Activated CD4-positive, alpha-beta T cell treated with anti-CD3 and anti-CD28 coated beads, Interleukin-2, amount 10 ng/mL, durations not matched to agents 24 days and 14 days (primary cell): ENCODE measurements around the gene CCDC57. TPM values are rescaled to one million over a fixed set of nuclear protein-coding genes. Genes with fewer than 3 reads are reported as not detected.
A peak's percentile ranks its signal among the peaks of the same experiment; 100 is the strongest.
"Not testable (repeated sequence)": the region's sequence is repeated elsewhere in the genome, so short reads cannot be mapped to it uniquely, and the experiment has no call there.

Source experiments
- DNase-seq: peaks from one replicate; pipeline ENCODE4 v3.0.0; 2022
- H3K27ac Mint-ChIP-seq: one replicate; pipeline ENCODE4 v1.8.0; 2022; ENCODE audit warnings: mild to moderate bottlenecking, mixed read lengths
- H3K27me3 Mint-ChIP-seq: one replicate; pipeline ENCODE4 v1.8.0; 2022; ENCODE audit warnings: mixed read lengths
- H3K36me3 Mint-ChIP-seq: one replicate; pipeline ENCODE4 v1.8.0; 2022; ENCODE audit warnings: low read depth, mild to moderate bottlenecking, mixed read lengths
- H3K4me1 Mint-ChIP-seq: one replicate; pipeline ENCODE4 v1.8.0; 2021; ENCODE audit warnings: mixed read lengths
- H3K4me3 Mint-ChIP-seq: one replicate; pipeline ENCODE4 v1.8.0; 2022; ENCODE audit warnings: mild to moderate bottlenecking, moderate library complexity, mixed read lengths
- H3K9me3 Mint-ChIP-seq: one replicate; pipeline ENCODE4 v1.8.0; 2021; ENCODE audit warnings: mixed read lengths
- intact Hi-C: fragments of 100-400 bp; cut with micrococcal nuclease; formaldehyde crosslinking; loops from one replicate; pipeline ENCODE4 v1.15.1; 2023
- total RNA-seq: library from RNA; stranded (reverse); gene quantifications from 2 replicates; pipeline ENCODE4 v1.2.3, GENCODE V29; 2022

The CCDC57 gene, protein sequence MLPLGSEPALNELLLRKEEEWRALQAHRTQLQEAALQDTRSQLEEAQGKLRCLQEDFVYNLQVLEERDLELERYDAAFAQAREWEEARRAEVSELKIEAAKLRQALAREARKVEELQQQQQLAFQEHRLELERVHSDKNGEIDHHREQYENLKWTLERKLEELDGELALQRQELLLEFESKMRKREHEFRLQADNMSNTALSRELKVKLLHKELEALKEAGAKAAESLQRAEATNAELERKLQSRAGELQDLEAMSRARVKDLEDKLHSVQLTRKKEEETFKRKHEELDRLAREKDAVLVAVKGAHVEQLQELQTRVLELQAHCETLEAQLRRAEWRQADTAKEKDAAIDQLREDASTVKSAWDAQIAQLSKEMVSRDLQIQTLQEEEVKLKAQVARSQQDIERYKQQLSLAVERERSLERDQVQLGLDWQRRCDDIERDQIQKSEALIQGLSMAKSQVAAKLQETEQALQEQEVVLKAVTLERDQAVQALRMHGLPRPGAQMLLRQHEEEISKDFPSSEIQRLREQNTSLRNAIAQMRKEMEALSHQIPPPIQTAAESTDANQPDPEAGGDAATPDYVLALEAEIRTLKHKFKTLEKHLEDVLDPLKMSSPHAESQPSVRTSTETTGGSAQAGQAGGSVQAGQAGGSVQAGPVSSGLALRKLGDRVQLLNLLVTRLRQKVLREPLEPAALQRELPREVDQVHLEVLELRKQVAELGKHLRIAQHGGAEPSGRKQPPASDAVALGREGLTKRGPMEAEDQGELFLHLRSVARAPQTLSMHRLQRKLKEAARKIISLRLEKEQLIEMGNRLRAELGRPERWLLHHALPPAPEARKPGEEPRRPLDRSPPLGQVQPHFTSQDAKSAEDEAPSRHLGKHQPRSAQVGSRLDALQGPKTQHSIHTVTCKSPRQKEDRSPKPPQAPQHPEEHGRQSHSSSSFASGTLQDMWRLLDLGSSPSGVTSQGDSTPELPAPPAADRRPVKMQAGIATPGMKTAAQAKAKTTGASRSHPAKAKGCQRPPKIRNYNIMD
- total RNA-seq: 56.0 and 58.4 TPM in 2 replicates

DNA sequence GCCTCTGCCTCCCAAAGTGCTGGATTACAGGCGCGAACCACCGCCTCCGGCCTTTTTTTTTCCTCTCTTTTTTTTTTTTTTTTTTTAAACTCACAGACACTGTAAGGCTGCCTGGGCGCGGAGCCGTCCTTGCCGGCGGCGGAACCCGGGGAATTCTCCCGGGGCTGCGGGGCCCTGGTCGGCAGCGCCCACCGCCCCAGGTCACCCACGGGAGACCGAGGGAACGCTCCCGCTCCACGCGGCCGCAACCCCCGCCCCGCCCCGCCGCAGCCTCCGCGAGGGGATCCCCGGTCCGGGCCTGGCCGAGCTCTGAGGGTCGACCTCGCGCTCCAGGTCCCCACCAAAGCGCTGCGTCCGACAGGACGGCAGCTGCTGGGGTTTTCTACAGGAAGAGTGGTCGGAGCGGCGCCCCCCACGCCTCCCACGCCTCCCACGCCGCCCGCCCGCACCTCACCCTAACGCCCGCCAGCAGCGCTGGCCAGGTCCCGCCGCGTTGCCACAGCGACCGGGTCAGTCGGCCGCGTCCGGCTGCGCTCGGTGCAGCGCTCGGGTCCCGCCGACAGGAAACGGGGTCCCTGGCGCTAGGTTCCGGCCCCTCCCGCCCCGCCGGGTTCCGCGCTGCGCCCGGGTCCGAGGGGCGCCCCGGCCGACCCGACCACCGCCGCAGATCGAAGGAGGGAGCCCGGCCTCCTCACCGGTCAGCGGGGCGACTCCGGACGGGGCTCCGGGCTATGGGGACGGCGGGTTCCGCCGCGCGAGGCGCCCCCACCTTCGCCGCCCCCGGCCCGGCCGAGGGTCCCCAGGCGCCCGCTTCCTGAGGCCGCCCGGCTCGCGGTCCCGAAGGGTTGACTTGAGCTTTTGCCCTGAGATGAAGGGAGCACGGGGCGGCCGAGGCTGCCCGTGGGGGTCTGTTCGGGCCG is at the start of gene CCDC57:
Gene CCDC57, minus strand, starts transcription at position 512 of the 920 bp plus-strand sequence. CDS start 10,898 bp downstream, outside the sequence.
- Mint-ChIP-seq H3K4me1 (peaks cover 37% of the 10 kb centered on the region), H3K36me3 (no peaks in the 10 kb centered on the region), H3K9me3 (no peaks in the 10 kb centered on the region), H3K27me3 (no peaks in the 10 kb centered on the region), H3K4me3 (peak within 1 kb of the TSS; percentile 82), H3K27ac (peak within 1 kb of the TSS; percentile 91)
- peak; percentile 93 for DNase-seq
- intact Hi-C loops: loop anchor here (2.0 kb wide), 1 partner anchor 16 kb away; the partner anchor contains the start of gene SLC16A3

DNA sequence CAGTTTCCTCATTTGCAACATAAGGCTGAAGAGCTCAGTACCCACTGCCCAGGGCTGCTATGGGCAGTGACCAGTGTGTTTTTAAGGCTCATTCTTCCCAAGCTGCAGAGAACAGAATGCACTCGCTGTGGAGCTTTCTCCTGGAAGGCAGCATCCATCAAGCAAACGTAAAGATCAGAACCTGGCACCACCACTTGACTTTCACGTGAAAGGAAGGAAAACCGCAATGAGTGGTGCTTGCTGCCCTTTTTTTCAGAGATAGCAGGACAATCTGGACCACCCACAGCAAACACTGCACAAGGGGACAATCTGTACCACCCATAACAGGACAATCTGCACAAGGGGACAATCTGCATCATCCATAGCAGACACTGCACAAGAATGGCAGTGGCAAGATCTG is 49.7 kb upstream of the CCDC57 start:
- DNase-seq: no peak
- no peaks in the 10 kb centered on the region for H3K9me3 Mint-ChIP-seq
- H3K4me3 Mint-ChIP-seq: no peak overlapping the region
- H3K27me3 Mint-ChIP-seq: no peaks in the 10 kb centered on the region
- intact Hi-C loops: no loop called here
- H3K4me1 Mint-ChIP-seq: peaks cover 21% of the 10 kb centered on the region
- H3K36me3 Mint-ChIP-seq: peaks cover 85% of the 10 kb centered on the region
- H3K27ac Mint-ChIP-seq: no peak overlapping the region

DNA sequence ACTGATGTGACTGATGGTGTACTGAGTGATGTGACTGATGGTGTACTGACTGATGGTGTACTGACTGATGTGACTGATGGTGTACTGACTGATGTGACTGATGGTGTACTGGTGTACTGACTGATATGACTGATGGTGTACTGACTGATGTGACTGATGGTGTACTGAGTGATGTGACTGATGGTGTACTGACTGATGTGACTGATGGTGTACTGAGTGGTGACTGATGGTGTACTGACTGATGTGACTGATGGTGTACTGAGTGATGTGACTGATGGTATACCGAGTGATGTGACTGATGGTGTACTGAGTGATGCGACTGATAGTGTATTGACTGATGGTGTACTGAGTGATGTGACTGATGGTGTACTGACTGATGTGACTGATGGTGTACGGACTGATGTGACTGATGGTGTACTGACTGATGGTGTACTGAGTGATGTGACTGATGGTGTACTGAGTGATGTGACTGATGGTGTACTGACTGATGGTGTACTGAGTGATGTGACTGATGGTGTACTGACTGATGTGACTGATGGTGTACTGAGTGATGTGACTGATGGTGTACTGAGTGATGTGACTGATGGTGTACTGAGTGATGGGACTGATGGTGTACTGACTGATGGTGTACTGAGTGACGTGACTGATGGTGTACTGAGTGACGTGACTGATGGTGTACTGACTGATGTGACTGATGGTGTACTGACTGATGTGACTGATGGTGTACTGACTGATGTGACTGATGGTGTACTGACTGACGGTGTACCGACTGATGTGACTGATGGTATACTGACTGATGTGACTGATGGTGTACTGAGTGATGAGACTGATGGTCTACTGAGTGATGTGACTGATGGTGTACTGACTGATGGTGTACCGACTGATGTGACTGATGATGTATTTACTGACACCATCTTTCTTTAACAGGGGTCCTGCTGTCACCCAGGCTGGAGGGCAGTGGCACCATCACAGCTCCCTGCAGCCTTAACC is 47.6 kb upstream of the CCDC57 start:
- H3K27ac Mint-ChIP-seq, H3K4me1 Mint-ChIP-seq, H3K27me3 Mint-ChIP-seq, DNase-seq, H3K9me3 Mint-ChIP-seq, intact Hi-C loops, H3K4me3 Mint-ChIP-seq: not testable (repeated sequence)
- H3K36me3 Mint-ChIP-seq: peaks cover 88% of the 10 kb centered on the region

DNA sequence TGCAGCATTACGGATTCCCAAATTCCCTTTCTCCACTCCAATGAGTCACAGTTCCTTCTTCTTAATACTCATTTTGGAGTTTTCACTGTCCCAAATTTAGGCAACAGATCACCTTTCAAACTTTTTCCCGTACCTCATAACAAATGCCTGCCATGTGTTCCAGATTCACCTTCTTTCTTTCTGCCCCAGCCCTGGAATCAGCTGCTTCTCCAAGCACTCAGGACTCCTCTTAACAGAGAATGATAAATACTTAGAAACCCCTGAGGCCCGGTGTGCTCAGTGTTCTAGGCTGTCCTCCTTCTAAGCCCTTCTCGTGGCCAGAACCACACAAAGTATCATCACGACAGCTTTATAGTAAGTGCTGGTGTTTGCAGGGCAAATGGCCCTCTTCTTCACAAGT is 45.9 kb upstream of the CCDC57 start:
- Mint-ChIP-seq H3K4me3 (no peak overlapping the region), H3K4me1 (peaks cover 7% of the 10 kb centered on the region), H3K27ac (peak overlapping the region; percentile 2), H3K36me3 (peaks cover 78% of the 10 kb centered on the region), H3K9me3 (no peaks in the 10 kb centered on the region), H3K27me3 (no peaks in the 10 kb centered on the region)
- intact Hi-C loops: no loop called here
- no peak for DNase-seq

DNA sequence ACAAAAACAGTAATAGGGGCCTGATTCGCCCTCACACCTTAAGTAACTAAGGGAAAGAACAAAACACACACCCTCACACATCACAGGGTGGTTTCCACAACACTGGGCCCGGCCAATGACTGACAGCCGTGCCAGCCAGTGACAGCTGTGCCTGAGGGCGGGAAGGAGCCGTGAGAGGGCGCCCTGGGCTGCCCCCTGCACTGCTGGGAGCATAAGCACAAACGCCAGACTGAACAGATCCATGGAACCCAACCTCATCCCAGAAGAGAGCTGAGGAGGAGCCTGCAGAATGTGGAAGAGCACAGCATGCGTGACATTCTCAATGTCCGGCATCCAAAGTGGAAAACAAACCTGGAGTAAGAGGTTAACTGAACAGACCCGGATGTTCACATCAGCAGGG is 44.8 kb upstream of the CCDC57 start:
- no peaks in the 10 kb centered on the region for H3K9me3 Mint-ChIP-seq
- H3K4me1 Mint-ChIP-seq: peaks cover 6% of the 10 kb centered on the region
- H3K4me3 Mint-ChIP-seq: no peak overlapping the region
- peak overlapping the region; percentile 81 for H3K27ac Mint-ChIP-seq
- peaks cover 80% of the 10 kb centered on the region for H3K36me3 Mint-ChIP-seq
- intact Hi-C loops: no loop called here
- H3K27me3 Mint-ChIP-seq: no peaks in the 10 kb centered on the region
- peak; percentile 76 for DNase-seq

DNA sequence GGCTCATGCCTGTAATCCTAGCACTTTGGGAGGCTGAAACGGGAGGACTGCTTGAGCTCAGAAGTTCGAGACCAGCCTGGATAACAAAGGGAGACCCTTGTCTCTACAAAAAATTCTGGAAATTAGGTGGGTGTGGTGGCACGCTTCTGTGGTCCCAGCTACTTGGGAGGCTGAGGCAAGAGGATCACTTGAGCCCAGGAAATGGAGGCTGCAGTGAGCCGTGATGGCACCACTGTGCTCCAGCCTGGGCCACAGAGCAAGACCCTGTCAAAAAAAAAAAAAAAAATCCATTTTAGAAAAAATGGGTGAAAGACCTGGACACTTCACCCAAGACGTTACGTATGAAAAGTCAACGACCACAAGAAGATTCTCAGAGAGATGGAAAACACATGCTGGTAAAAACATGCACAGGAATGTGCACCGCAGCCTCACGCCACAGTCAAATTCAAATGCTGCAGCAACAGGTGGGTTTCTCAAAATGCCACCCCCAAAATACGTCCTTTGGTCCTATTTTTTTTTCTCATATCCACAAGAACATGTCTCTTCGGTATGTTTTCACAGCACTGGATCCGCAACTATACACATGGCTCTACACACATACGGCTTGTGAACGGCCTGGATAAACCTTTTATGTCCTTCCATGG is 43.7 kb upstream of the CCDC57 start:
- H3K27me3 Mint-ChIP-seq: no peaks in the 10 kb centered on the region
- intact Hi-C loops: no loop called here
- no peaks in the 10 kb centered on the region for H3K9me3 Mint-ChIP-seq
- no peak overlapping the region for H3K4me3 Mint-ChIP-seq
- no peak for DNase-seq
- peaks cover 8% of the 10 kb centered on the region for H3K4me1 Mint-ChIP-seq
- H3K36me3 Mint-ChIP-seq: peaks cover 80% of the 10 kb centered on the region
- peak overlapping the region; percentile 43 for H3K27ac Mint-ChIP-seq

DNA sequence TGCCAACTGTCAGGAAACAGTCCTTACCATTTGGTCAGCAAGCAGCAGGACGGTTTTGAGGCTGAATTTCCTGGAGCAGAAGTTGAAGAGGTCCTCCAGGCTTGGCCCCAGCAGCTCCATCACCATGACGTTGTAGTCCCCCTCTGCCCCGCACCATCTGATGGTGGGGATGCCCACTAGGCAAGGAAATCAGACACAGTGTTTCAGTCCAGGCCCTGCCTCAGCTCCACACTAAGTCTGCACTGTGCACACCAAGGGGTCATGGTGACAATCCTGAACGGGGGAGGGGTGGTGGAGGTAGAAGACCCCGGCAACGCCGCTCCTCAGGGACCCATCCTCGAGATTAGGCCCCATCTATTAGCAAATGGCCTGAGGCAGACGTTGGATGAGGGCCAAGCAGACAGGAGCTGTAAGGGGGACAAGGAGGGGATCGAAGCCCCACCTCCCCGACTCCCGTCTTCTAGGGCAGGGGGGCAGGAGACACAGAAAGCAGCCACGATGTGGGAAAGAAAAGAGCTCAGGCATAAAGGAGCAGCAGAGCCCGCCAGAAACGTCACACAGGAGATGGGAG is 42.8 kb upstream of the CCDC57 start:
- no peaks in the 10 kb centered on the region for H3K9me3 Mint-ChIP-seq
- H3K27me3 Mint-ChIP-seq: no peaks in the 10 kb centered on the region
- peaks cover 10% of the 10 kb centered on the region for H3K4me1 Mint-ChIP-seq
- H3K4me3 Mint-ChIP-seq: no peak overlapping the region
- no peak overlapping the region for H3K27ac Mint-ChIP-seq
- peaks cover 78% of the 10 kb centered on the region for H3K36me3 Mint-ChIP-seq
- DNase-seq: no peak
- intact Hi-C loops: no loop called here

DNA sequence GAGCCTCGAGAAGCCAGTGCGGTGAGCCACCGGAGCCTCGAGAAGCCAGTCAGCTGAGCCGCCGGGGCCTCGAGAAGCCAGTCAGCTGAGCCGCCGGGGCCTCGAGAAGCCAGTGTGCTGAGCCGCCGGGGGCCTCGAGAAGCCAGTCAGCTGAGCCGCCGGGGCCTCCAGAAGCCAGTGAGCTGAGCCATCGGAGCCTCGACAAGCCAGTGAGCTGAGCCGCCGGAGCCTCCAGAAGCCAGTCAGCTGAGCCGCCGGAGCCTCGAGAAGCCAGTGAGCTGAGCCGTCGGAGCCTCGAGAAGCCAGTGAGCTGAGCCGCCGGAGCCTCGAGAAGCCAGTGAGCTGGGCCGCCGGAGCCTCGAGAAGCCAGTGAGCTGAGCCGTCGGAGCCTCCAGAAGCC is 42.1 kb upstream of the CCDC57 start:
- H3K36me3 Mint-ChIP-seq: peaks cover 72% of the 10 kb centered on the region
- DNase-seq, H3K27me3 Mint-ChIP-seq, H3K9me3 Mint-ChIP-seq, intact Hi-C loops, H3K4me3 Mint-ChIP-seq, H3K27ac Mint-ChIP-seq: not testable (repeated sequence)
- peaks cover 10% of the 10 kb centered on the region for H3K4me1 Mint-ChIP-seq

DNA sequence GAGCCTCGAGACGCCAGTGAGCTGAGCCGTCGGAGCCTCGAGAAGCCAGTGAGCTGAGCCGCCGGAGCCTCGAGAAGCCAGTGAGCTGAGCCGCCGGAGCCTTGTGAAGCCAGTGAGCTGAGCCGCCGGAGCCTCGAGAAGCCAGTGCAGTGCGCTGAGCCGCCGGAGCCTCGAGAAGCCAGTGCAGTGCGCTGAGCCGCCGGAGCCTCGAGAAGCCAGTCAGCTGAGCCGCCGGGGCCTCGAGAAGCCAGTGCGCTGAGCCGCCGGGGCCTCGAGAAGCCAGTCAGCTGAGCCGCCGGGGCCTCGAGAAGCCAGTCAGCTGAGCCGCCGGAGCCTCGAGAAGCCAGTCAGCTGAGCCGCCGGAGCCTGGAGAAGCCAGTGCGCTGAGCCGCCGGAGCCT is 41.5 kb upstream of the CCDC57 start:
- H3K36me3 Mint-ChIP-seq: peaks cover 67% of the 10 kb centered on the region
- H3K9me3 Mint-ChIP-seq, DNase-seq, H3K27me3 Mint-ChIP-seq, H3K27ac Mint-ChIP-seq, intact Hi-C loops, H3K4me3 Mint-ChIP-seq: not testable (repeated sequence)
- peaks cover 10% of the 10 kb centered on the region for H3K4me1 Mint-ChIP-seq

DNA sequence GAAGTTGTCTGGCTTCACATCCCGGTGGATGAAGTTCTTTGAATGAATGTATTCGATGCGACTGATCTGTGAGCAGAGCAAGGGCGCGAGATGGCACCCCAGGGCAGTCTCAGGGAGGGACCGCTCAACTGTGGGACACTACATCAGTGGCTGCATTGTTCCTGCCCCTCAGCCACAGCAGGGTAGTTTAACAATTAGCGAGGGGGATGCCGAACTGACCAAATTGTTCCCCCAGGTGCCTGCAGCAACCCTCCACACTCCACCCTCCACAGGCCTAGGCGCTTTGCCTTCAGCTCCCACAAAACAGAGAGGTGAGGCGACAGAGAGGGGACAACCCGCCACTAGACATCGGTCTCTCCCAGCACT is 40.5 kb upstream of the CCDC57 start:
- Mint-ChIP-seq H3K27ac (no peak overlapping the region), H3K36me3 (peaks cover 67% of the 10 kb centered on the region), H3K9me3 (no peaks in the 10 kb centered on the region), H3K4me3 (no peak overlapping the region), H3K27me3 (no peaks in the 10 kb centered on the region), H3K4me1 (peaks cover 10% of the 10 kb centered on the region)
- no peak for DNase-seq
- intact Hi-C loops: no loop called here

DNA sequence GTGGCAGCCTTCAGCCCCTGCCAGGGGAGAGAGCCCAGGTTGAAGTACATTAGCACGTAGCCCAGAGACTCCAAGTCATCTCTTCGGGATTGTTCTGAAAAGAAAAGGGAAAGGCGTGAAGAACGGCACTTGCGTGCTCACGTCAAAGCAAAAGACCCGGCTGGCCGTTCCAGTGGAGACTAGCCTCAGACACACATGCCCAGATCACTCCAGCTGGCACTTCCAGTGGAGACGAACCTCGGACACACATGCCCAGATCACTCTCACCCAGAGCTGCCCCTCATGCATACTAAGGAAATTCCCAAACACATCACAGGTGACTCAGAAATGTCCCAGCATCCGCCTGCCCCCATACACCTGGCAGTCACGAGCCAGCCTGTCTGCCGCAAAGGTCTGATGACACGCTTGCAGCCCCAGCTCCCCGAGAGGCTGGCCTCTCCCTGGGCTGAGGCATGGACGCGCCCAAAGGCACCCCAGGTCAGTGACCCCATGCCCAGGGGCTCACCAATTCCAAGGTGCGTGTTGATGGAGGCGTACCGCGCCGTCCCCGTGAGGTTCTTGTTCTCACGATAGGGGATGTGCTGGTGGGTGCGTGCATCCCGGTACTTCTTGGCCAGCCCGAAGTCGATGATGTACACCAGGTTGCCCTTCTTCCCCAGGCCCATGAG is 40.0 kb upstream of the CCDC57 start:
- H3K36me3 Mint-ChIP-seq: peaks cover 68% of the 10 kb centered on the region
- H3K4me3 Mint-ChIP-seq: no peak overlapping the region
- no peaks in the 10 kb centered on the region for H3K27me3 Mint-ChIP-seq
- DNase-seq: no peak
- intact Hi-C loops: no loop called here
- H3K4me1 Mint-ChIP-seq: peaks cover 9% of the 10 kb centered on the region
- H3K9me3 Mint-ChIP-seq: no peaks in the 10 kb centered on the region
- H3K27ac Mint-ChIP-seq: no peak overlapping the region
